ENCODE data around the gene CALML6. TPM values are rescaled to one million over a fixed set of nuclear protein-coding genes. Genes with fewer than 3 reads are reported as not detected.

Gene CALML6
- total and polyA plus RNA-seq, 10 of the 15 experiments (the other 5 are each of a cell fraction or from before 2014, with no cell fraction given), result 0.07 to 1.3 (median 0.21) TPM; not detected in 5

- no peak for TF ChIP-seq ZBTB33 (IDR thresholded peaks at IDR 0.05)
- TF ChIP-seq POU2F2 (IDR thresholded peaks at IDR 0.05; ENCODE audit: borderline replicate concordance, low read depth, low read length), result no peak
Measured at GRCh38 chr1:1922702-1922955, 7.6 kb downstream of the CALML6 start (continued).

- 44% methylated on average over 29 of the region's 29 CpGs for WGBS (ENCODE audit: insufficient coverage, insufficient replicate concordance, low lambda C conversion rate, missing lambda C conversion rate)
- ChIA-PET POLR2A (no interaction called here), CTCF (no interaction called here), SMC1A (ENCODE audit: uncharacterized antibody, unreplicated experiment) (no interaction called here), RAD21 (ENCODE audit: unreplicated experiment) (no interaction called here)
- FAIRE-seq (no peak), ATAC-seq (no peak), DNase-seq (ENCODE audit: low read depth, low spot score) (no peak)
- no peaks in the 10 kb centered on the region for H3K79me2 ChIP-seq (ENCODE audit: control insufficient read depth, insufficient read depth, low read length)
- peaks cover 7% of the 10 kb centered on the region for H3K4me1 ChIP-seq (ENCODE audit: control insufficient read depth, insufficient read depth, low read length)
- no peak overlapping the region for H3K4me2 ChIP-seq (ENCODE audit: control insufficient read depth, insufficient read depth)
- H3K4me3 ChIP-seq, result no peak overlapping the region
- no peak overlapping the region for H2AFZ ChIP-seq (ENCODE audit: control insufficient read depth, low read depth, low read length)
- intact Hi-C loops (cut with micrococcal nuclease; ENCODE audit: unreplicated experiment), result no loop called here
- H3K27ac ChIP-seq (ENCODE audit: control insufficient read depth, insufficient read depth), result no peak overlapping the region
- H3K9ac ChIP-seq (ENCODE audit: control insufficient read depth, insufficient read depth, low read length), result no peak overlapping the region
- no peaks in the 10 kb centered on the region for H4K20me1 ChIP-seq (ENCODE audit: control insufficient read depth, insufficient read depth)
- in situ Hi-C loops (cut with MboI), result no loop called here
- BruUV-seq (replicated peaks), result no TSS peak
- no peaks in the 10 kb centered on the region for H3K36me3 ChIP-seq (ENCODE audit: control insufficient read depth in 2 of 2, insufficient read depth in 2 of 2, low read length in 1 of 2)
- no peaks in the 10 kb centered on the region for H3K27me3 ChIP-seq (replicated peaks in 1 of 2; ENCODE audit: control insufficient read depth in 2 of 2, insufficient read depth in 2 of 2, low read length in 1 of 2)
- H3K9me3 ChIP-seq (replicated peaks; ENCODE audit: control insufficient read depth, insufficient read depth, low read length), result no peaks in the 10 kb centered on the region; the same call in 2 of the 3 replicates
- TF ChIP-seq ELK1 (IDR thresholded peaks at IDR 0.05; ENCODE audit: low read depth, low read length) (no peak), E2F8 (IDR thresholded peaks at IDR 0.05; ENCODE audit: low read depth, partially characterized antibody) (no peak), PAX8 (IDR thresholded peaks at IDR 0.05) (no peak), STAT3 (IDR thresholded peaks at IDR 0.05; ENCODE audit: low read depth, low read length) (no peak), ESRRA (IDR thresholded peaks at IDR 0.05; ENCODE audit: low read length) (no peak), NFYA (IDR thresholded peaks at IDR 0.05; ENCODE audit: borderline replicate concordance, low read depth, low read length) (no peak), TARDBP (IDR thresholded peaks at IDR 0.05; ENCODE audit: borderline replicate concordance) (no peak), ZBTB11 (CRISPR knock-in tag; IDR thresholded peaks at IDR 0.05) (no peak), HDAC2 (IDR thresholded peaks at IDR 0.05) (no peak), EED (IDR thresholded peaks at IDR 0.05; ENCODE audit: low read depth) (no peak), MTA3 (IDR thresholded peaks at IDR 0.05; ENCODE audit: borderline replicate concordance, low read length) (no peak), ZNF384 (IDR thresholded peaks at IDR 0.05; ENCODE audit: borderline replicate concordance, low read depth, low read length) (no peak)
Measured at GRCh38 chr1:1922956-1923833, 8.1 kb downstream of the CALML6 start.

All from GM12878 (cell line).